WTC11 (cell line): Measurements from ENCODE around the gene TCEANC2. TPM values are rescaled to one million over a fixed set of nuclear protein-coding genes. Genes with fewer than 3 reads are reported as not detected.

Source experiments
- ATAC-seq: fragments of 200-7000 bp; cut with Tn5 transposase; 2 replicates; pipeline ENCODE4 v1.10.0; 2021; ENCODE audit warnings: mild to moderate bottlenecking, moderate library complexity
- CTCF ChIA-PET: fragments of 300-600 bp; sonication (Branson Sonifier 250); formaldehyde crosslinking; loops from one replicate; lab custom pipeline; 2021; ENCODE audit warnings: antibody characterized with exemption; lab: Charles Lee
- POLR2A ChIA-PET: fragments of 350-600 bp; sonication (Branson Sonifier 250); formaldehyde crosslinking; loops from one replicate; lab custom pipeline; 2021; ENCODE audit warnings: antibody characterized with exemption; lab: Charles Lee
- DNase-seq: peaks from one replicate; pipeline ENCODE4 v3.0.0; 2021; ENCODE audit warnings: low spot score
- H3K27ac Mint-ChIP-seq: 2 replicates; pipeline ENCODE4 v1.8.0; 2021; ENCODE audit warnings: mixed read lengths
- H3K27me3 Mint-ChIP-seq: 2 replicates; pipeline ENCODE4 v1.8.0; 2021; ENCODE audit warnings: low read depth, mild to moderate bottlenecking, moderate library complexity, mixed read lengths
- H3K36me3 Mint-ChIP-seq: 2 replicates; pipeline ENCODE4 v1.8.0; 2021; ENCODE audit warnings: mixed read lengths
- H3K4me1 Mint-ChIP-seq: 2 replicates; pipeline ENCODE4 v1.8.0; 2022; ENCODE audit warnings: mixed read lengths
- H3K4me3 Mint-ChIP-seq: 2 replicates; pipeline ENCODE4 v1.8.0; 2021; ENCODE audit warnings: mild to moderate bottlenecking, moderate library complexity, mixed read lengths
- H3K9me3 Mint-ChIP-seq: 2 replicates; pipeline ENCODE4 v1.8.0; 2021; ENCODE audit warnings: mixed read lengths
- JAZF1 ChIP-seq: fragments of 250-450 bp; sonication (Bioruptor Pico); IDR thresholded peaks from 2 replicates; pipeline ENCODE4 v1.9.0; 2021; ENCODE audit warnings: moderate library complexity, mild to moderate bottlenecking, inconsistent platforms
- MYBL2 ChIP-seq: sonication (generic); formaldehyde crosslinking; IDR thresholded peaks from 2 replicates; pipeline ENCODE4 v1.8.1; 2023; ENCODE audit warnings: mild to moderate bottlenecking, moderate library complexity, missing genetic modification reagents
- NR2C2 ChIP-seq: sonication (generic); formaldehyde crosslinking; IDR thresholded peaks from 2 replicates; pipeline ENCODE4 v1.8.0; 2022; ENCODE audit warnings: mild to moderate bottlenecking, missing genetic modification reagents
- NR3C1 ChIP-seq: sonication (generic); formaldehyde crosslinking; conservative IDR thresholded peaks from 2 replicates; pipeline ENCODE4 v1.8.1; 2023; ENCODE audit warnings: low read depth, mild to moderate bottlenecking, missing genetic modification reagents
- OVOL2 ChIP-seq: fragments of 250-450 bp; sonication (Bioruptor Pico); IDR thresholded peaks from 2 replicates; pipeline ENCODE4 v1.9.0; 2021; ENCODE audit warnings: mild to moderate bottlenecking, borderline replicate concordance
- RELA ChIP-seq: sonication (generic); formaldehyde crosslinking; IDR thresholded peaks from 2 replicates; pipeline ENCODE4 v1.8.1; 2022; ENCODE audit warnings: missing genetic modification reagents, mild to moderate bottlenecking, borderline replicate concordance
- RORB ChIP-seq: fragments of 250-450 bp; sonication (Bioruptor Pico); IDR thresholded peaks from 2 replicates; pipeline ENCODE4 v1.9.0; 2021; ENCODE audit warnings: mild to moderate bottlenecking
- SP1 ChIP-seq: sonication (generic); formaldehyde crosslinking; conservative IDR thresholded peaks from 2 replicates; pipeline ENCODE4 v1.8.1; 2022; ENCODE audit warnings: missing genetic modification reagents
- TEAD1 ChIP-seq: sonication (generic); formaldehyde crosslinking; IDR thresholded peaks from 2 replicates; pipeline ENCODE4 v1.8.0; 2022; ENCODE audit warnings: mild to moderate bottlenecking, missing genetic modification reagents
- ZBTB21 ChIP-seq: sonication (generic); formaldehyde crosslinking; IDR thresholded peaks from 2 replicates; pipeline ENCODE4 v1.8.1; 2023; ENCODE audit warnings: mild to moderate bottlenecking, missing genetic modification reagents, borderline replicate concordance
- ZNF138 ChIP-seq: sonication (generic); formaldehyde crosslinking; conservative IDR thresholded peaks from 2 replicates; pipeline ENCODE4 v1.8.1; 2022; ENCODE audit warnings: mild to moderate bottlenecking, moderate library complexity, missing genetic modification reagents
- ZNF263 ChIP-seq: sonication (generic); formaldehyde crosslinking; IDR thresholded peaks from 2 replicates; pipeline ENCODE4 v1.8.1; 2022; ENCODE audit warnings: low read depth, mild to moderate bottlenecking, moderate library complexity, missing genetic modification reagents
- ZNF416 ChIP-seq: fragments of 250-450 bp; sonication (Bioruptor Pico); IDR thresholded peaks from 2 replicates; pipeline ENCODE4 v1.9.0; 2021; ENCODE audit warnings: mild to moderate bottlenecking, inconsistent platforms
- ZNF425 ChIP-seq: fragments of 250-450 bp; sonication (Bioruptor Pico); conservative IDR thresholded peaks from 2 replicates; pipeline ENCODE4 v1.9.0; 2021; ENCODE audit warnings: mild to moderate bottlenecking
- total RNA-seq: library from RNA; stranded (reverse); gene quantifications from 3 replicates; pipeline ENCODE4 v1.2.3, GENCODE V29; 2021
- TF ChIP-seq, protein P1 (sequence below): sonication (generic); formaldehyde crosslinking; IDR thresholded peaks from 2 replicates; pipeline ENCODE4 v1.8.1; 2023; ENCODE audit warnings: mild to moderate bottlenecking, missing genetic modification reagents
- TF ChIP-seq, protein P2 (sequence below): fragments of 250-450 bp; sonication (Bioruptor Pico); IDR thresholded peaks from 2 replicates; pipeline ENCODE4 v1.9.0; 2021; ENCODE audit warnings: mild to moderate bottlenecking, borderline replicate concordance
- TF ChIP-seq, protein P3 (sequence below): fragments of 250-450 bp; sonication (Bioruptor Pico); IDR thresholded peaks from 2 replicates; pipeline ENCODE4 v1.8.0; 2021; ENCODE audit warnings: mild to moderate bottlenecking
- TF ChIP-seq, protein P4 (sequence below): sonication (generic); formaldehyde crosslinking; IDR thresholded peaks from 2 replicates; pipeline ENCODE4 v1.8.1; 2023; ENCODE audit warnings: mild to moderate bottlenecking, missing genetic modification reagents, moderate library complexity

TCEANC2 gene
- total RNA-seq, 1 experiment from 2014 or later = 6.3 TPM

DNA sequence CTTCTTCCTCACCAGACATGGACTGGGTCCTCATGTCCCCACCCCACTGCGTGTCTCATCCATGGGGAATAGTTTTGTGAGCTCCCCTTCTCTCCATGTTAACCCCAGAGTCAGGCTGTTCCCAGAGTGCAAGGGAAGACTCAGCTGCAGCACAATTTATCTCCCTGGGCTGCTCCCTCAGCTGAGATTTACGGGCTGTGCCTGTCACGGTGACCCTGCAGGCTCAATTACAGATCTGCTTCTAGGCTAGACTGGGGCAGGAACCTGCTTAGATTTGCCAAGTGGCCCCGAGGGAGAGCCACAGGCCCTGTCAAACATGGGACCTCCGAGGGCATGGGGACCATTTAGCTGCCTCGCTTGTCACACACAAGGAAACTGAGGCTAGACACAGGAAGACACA, 61.5 kb downstream of the TCEANC2 start (continued):
- TF ChIP-seq, protein P1, sequence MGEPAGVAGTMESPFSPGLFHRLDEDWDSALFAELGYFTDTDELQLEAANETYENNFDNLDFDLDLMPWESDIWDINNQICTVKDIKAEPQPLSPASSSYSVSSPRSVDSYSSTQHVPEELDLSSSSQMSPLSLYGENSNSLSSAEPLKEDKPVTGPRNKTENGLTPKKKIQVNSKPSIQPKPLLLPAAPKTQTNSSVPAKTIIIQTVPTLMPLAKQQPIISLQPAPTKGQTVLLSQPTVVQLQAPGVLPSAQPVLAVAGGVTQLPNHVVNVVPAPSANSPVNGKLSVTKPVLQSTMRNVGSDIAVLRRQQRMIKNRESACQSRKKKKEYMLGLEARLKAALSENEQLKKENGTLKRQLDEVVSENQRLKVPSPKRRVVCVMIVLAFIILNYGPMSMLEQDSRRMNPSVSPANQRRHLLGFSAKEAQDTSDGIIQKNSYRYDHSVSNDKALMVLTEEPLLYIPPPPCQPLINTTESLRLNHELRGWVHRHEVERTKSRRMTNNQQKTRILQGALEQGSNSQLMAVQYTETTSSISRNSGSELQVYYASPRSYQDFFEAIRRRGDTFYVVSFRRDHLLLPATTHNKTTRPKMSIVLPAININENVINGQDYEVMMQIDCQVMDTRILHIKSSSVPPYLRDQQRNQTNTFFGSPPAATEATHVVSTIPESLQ = no peak
- TF ChIP-seq ZNF416 (CRISPR knock-in tag) = no peak
- TF ChIP-seq MYBL2 = no peak
- TF ChIP-seq ZNF138 (CRISPR knock-in tag) = no peak

- ChIA-PET POLR2A (no interaction called here), CTCF (no interaction called here)
- H3K4me3 Mint-ChIP-seq = no peak overlapping the region
- TF ChIP-seq JAZF1 (CRISPR knock-in tag) = no peak
- TF ChIP-seq, protein P2, sequence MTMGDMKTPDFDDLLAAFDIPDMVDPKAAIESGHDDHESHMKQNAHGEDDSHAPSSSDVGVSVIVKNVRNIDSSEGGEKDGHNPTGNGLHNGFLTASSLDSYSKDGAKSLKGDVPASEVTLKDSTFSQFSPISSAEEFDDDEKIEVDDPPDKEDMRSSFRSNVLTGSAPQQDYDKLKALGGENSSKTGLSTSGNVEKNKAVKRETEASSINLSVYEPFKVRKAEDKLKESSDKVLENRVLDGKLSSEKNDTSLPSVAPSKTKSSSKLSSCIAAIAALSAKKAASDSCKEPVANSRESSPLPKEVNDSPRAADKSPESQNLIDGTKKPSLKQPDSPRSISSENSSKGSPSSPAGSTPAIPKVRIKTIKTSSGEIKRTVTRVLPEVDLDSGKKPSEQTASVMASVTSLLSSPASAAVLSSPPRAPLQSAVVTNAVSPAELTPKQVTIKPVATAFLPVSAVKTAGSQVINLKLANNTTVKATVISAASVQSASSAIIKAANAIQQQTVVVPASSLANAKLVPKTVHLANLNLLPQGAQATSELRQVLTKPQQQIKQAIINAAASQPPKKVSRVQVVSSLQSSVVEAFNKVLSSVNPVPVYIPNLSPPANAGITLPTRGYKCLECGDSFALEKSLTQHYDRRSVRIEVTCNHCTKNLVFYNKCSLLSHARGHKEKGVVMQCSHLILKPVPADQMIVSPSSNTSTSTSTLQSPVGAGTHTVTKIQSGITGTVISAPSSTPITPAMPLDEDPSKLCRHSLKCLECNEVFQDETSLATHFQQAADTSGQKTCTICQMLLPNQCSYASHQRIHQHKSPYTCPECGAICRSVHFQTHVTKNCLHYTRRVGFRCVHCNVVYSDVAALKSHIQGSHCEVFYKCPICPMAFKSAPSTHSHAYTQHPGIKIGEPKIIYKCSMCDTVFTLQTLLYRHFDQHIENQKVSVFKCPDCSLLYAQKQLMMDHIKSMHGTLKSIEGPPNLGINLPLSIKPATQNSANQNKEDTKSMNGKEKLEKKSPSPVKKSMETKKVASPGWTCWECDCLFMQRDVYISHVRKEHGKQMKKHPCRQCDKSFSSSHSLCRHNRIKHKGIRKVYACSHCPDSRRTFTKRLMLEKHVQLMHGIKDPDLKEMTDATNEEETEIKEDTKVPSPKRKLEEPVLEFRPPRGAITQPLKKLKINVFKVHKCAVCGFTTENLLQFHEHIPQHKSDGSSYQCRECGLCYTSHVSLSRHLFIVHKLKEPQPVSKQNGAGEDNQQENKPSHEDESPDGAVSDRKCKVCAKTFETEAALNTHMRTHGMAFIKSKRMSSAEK = no peak
- TF ChIP-seq ZNF263 (CRISPR knock-in tag) = no peak
- TF ChIP-seq TEAD1 (CRISPR knock-in tag) = no peak
- TF ChIP-seq SP1 = no peak
- no peak for TF ChIP-seq OVOL2 (CRISPR knock-in tag)
- TF ChIP-seq NR2C2 = no peak
- TF ChIP-seq ZBTB21 = no peak
- TF ChIP-seq, protein P3, sequence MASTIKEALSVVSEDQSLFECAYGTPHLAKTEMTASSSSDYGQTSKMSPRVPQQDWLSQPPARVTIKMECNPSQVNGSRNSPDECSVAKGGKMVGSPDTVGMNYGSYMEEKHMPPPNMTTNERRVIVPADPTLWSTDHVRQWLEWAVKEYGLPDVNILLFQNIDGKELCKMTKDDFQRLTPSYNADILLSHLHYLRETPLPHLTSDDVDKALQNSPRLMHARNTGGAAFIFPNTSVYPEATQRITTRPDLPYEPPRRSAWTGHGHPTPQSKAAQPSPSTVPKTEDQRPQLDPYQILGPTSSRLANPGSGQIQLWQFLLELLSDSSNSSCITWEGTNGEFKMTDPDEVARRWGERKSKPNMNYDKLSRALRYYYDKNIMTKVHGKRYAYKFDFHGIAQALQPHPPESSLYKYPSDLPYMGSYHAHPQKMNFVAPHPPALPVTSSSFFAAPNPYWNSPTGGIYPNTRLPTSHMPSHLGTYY = no peak
- no peak for TF ChIP-seq RORB (CRISPR knock-in tag)
- no peak for TF ChIP-seq RELA
- no peak for TF ChIP-seq ZNF425
- TF ChIP-seq ZNF138 (CRISPR knock-in tag) = no peak
- no peak for TF ChIP-seq NR3C1 (CRISPR knock-in tag)
- TF ChIP-seq, protein P4, sequence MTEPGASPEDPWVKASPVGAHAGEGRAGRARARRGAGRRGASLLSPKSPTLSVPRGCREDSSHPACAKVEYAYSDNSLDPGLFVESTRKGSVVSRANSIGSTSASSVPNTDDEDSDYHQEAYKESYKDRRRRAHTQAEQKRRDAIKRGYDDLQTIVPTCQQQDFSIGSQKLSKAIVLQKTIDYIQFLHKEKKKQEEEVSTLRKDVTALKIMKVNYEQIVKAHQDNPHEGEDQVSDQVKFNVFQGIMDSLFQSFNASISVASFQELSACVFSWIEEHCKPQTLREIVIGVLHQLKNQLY (CRISPR knock-in tag) = no peak
- H3K27ac Mint-ChIP-seq = no peak overlapping the region
- no peaks in the 10 kb centered on the region for H3K36me3 Mint-ChIP-seq
- H3K9me3 Mint-ChIP-seq = no peaks in the 10 kb centered on the region
- ATAC-seq = no peak
- no peaks in the 10 kb centered on the region for H3K27me3 Mint-ChIP-seq
- H3K4me1 Mint-ChIP-seq = 0 out of 2 replicates have a peak, but pooled peaks cover 2% of the 10 kb centered on the region
- DNase-seq = no peak
Observed at GRCh38 chr1:54115520-54115919, 62.1 kb downstream of the TCEANC2 start.
